Eye (tissue), 1 donor: ENCODE data around the gene TAF1.
"Not testable (repeated sequence)": the region's sequence is repeated elsewhere in the genome, so short reads cannot be mapped to it uniquely, and the experiment has no call there.

Experiments used
- DNase-seq: peaks from one replicate; pipeline ENCODE4 v3.0.0-alpha.2; 2015

The TAF1 gene

GRCh38 chrX:71509289-71509688 is 143.1 kb downstream of the TAF1 start:
- no peak for DNase-seq

GRCh38 chrX:71510161-71510560 is 144.0 kb downstream of the TAF1 start:
- no peak for DNase-seq

DNA sequence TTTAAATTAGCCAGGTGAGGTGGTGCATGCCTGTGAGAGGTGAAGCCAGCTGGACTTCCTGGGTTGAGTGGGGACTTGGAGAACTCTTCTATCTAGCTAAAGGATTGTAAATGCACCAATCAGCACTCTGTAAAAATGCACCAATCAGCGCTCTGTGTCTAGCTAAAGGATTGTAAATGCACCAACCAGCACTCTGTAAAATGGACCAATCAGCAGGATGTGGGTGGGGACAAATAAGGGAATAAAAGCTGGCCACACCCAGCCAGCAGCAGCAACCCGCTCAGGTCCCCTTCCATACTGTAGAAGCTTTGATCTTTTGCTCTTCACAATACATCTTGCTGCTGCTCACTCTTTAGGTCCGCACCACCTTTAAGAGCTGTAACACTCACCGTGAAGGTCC is 147.6 kb downstream of the TAF1 start:
- DNase-seq: not testable (repeated sequence)

DNA sequence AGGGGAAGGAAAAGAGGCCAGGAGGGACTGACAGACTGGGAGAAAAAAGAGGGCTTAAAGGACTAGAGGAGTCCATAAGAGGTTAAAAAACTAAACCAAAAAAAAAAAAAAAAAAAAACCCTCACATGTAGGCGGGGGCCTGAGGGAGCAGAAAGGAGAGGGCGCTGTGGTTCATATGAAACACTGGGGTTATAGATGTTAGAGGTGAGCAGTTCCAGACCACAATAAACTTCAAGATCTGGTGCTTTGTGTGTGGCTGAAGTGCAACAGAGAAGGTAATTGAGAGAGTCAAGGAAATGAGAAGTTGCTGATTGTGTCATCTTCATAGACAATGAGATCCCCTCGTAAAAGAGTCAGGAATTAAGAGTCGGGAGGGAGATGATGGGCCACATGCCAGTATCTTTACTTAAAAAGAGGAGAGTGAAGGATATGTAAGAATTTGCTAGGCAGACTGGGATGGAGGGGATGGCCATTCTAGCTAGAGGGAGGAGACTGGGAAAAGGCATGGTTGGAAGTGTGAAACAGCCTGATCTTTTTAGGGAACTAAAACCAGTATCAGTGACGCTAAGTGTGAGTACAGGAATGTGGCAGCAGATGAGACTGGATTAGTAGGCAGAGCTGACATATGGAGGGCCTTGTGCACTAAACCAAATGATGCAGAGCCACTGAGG is 148.3 kb downstream of the TAF1 start:
- DNase-seq: no peak

- no peak for DNase-seq
Measured at GRCh38 chrX:71515038-71515396, 148.9 kb downstream of the TAF1 start.
